HepG2 (cell line): ENCODE measurements around the gene CABP2. TPM values are rescaled to one million over a fixed set of nuclear protein-coding genes. Genes with fewer than 3 reads are reported as not detected.

Experiments used
- KDM3A ChIP-seq: IDR thresholded peaks from 2 replicates; pipeline ENCODE4 v1.6.1; 2018; ENCODE audit warnings: low read depth, missing compliant biosample characterization
- KDM5A ChIP-seq: fragments of 200-600 bp; sonication (generic); IDR thresholded peaks from 2 replicates; pipeline ENCODE4 v1.7.0; 2018; ENCODE audit warnings: antibody characterized with exemption, mild to moderate bottlenecking, low read length, borderline replicate concordance
- KLF6 ChIP-seq: IDR thresholded peaks from 2 replicates; pipeline ENCODE4 v1.8.0; 2016; ENCODE audit warnings: missing biosample characterization, missing genetic modification reagents
- MYPOP ChIP-seq: sonication (generic); formaldehyde crosslinking; IDR thresholded peaks from 2 replicates; pipeline ENCODE4 v1.8.1; 2023; ENCODE audit warnings: mild to moderate bottlenecking, moderate library complexity, missing genetic modification reagents
- RAD21 ChIP-seq: fragments of 450-650 bp; formaldehyde crosslinking; IDR thresholded peaks from 2 replicates; pipeline ENCODE4 v1.5.0; 2020; ENCODE audit warnings: mild to moderate bottlenecking
- SKIL ChIP-seq: sonication (generic); formaldehyde crosslinking; IDR thresholded peaks from 2 replicates; pipeline ENCODE4 v1.8.0; 2022; ENCODE audit warnings: missing genetic modification reagents, mild to moderate bottlenecking, moderate library complexity, borderline replicate concordance
- THAP11 ChIP-seq: IDR thresholded peaks from 2 replicates; pipeline ENCODE4 v1.6.1; 2016; ENCODE audit warnings: missing biosample characterization, missing genetic modification reagents
- YY1 ChIP-seq: IDR thresholded peaks from 2 replicates; pipeline ENCODE4 v1.6.1; 2011; ENCODE audit warnings: low read length, low read depth, moderate library complexity, mild to moderate bottlenecking; ENCODE audit not compliant: insufficient read depth, insufficient replicate concordance
- ZFP91 ChIP-seq: sonication (generic); formaldehyde crosslinking; IDR thresholded peaks from 2 replicates; pipeline ENCODE4 v1.9.0; 2022; ENCODE audit warnings: missing genetic modification reagents, mild to moderate bottlenecking, borderline replicate concordance
- ZGPAT ChIP-seq: IDR thresholded peaks from 2 replicates; pipeline ENCODE4 v1.6.1; 2016; ENCODE audit warnings: mild to moderate bottlenecking
- ZKSCAN5 ChIP-seq: sonication (generic); formaldehyde crosslinking; IDR thresholded peaks from 2 replicates; pipeline ENCODE4 v1.5.1; 2020; ENCODE audit warnings: mild to moderate bottlenecking, missing genetic modification reagents
- ZNF256 ChIP-seq: sonication (generic); formaldehyde crosslinking; conservative IDR thresholded peaks from 2 replicates; pipeline ENCODE4 v1.4.0; 2020; ENCODE audit warnings: missing genetic modification reagents
- ZNF501 ChIP-seq: sonication (generic); formaldehyde crosslinking; IDR thresholded peaks from 2 replicates; pipeline ENCODE4 v1.5.1; 2020; ENCODE audit warnings: mild to moderate bottlenecking, moderate library complexity, missing genetic modification reagents
- ZNF547 ChIP-seq: sonication (generic); formaldehyde crosslinking; IDR thresholded peaks from 2 replicates; pipeline ENCODE4 v1.5.1; 2020; ENCODE audit warnings: mild to moderate bottlenecking, missing genetic modification reagents
- ZNF737 ChIP-seq: sonication (generic); formaldehyde crosslinking; IDR thresholded peaks from 2 replicates; pipeline ENCODE4 v1.5.0; 2020; ENCODE audit warnings: missing genetic modification reagents, mild to moderate bottlenecking, borderline replicate concordance
- ZSCAN29 ChIP-seq: sonication (generic); formaldehyde crosslinking; conservative IDR thresholded peaks from 2 replicates; pipeline ENCODE4 v1.4.0; 2020; ENCODE audit warnings: mild to moderate bottlenecking, missing genetic modification reagents
- polyA plus RNA-seq, 8 experiments: library from polyadenylated mRNA; depleted of rRNA in 3 of 8; stranded (reverse) in 7 of 8; unstranded in 1 of 8; fragments of >200 nt; fragmentation: Illumina TruSeq in 4 of 8; extraction: Trizol in 4 of 8; gene quantifications; 2 replicates each; pipeline versions ENCODE4 v1.2.1 to v1.2.3, GENCODE V29; 2011 to 2016; ENCODE audit warnings: low read depth in 4 of 8, missing spikeins in 1 of 8, mixed read lengths in 1 of 8; ENCODE audit not compliant: insufficient read depth in 1 of 8
- total RNA-seq, 5 experiments: library from RNA; depleted of rRNA; stranded (reverse); fragments of >200 nt; fragmentation: Illumina TruSeq; extraction: Trizol; gene quantifications; 2 replicates each; pipeline ENCODE4 v1.2.3, GENCODE V29; 2016; ENCODE audit warnings: low read depth in 1 of 5

The CABP2 gene
- total and polyA plus RNA-seq, 2 of the 13 experiments (the other 11 are each of a cell fraction or from before 2014, with no cell fraction given): not detected

GRCh38 chr11:67572747-67573419 is 49.6 kb upstream of the CABP2 start (continued):
- TF ChIP-seq ZNF501 (peak; percentile 29; the same call in 1 of the 2 replicates), SKIL (CRISPR knock-in tag) (no peak), YY1 (no peak), KDM5A (no peak), KLF6 (CRISPR knock-in tag) (0 out of 2 replicates have a peak, but pooled peaks have one; percentile 11), ZGPAT (CRISPR knock-in tag) (peak; percentile 18; the same call in 1 of the 2 replicates), ZFP91 (CRISPR knock-in tag) (0 out of 2 replicates have a peak, but pooled peaks have one; percentile 21), ZSCAN29 (CRISPR knock-in tag) (no peak), KDM3A (0 out of 2 replicates have a peak, but pooled peaks have one; percentile 46), MYPOP (CRISPR knock-in tag) (peak; percentile 62; the same call in 1 of the 2 replicates), RAD21 (peak; percentile 88), ZNF737 (no peak), ZNF547 (0 out of 2 replicates have a peak, but pooled peaks have one; percentile 28), THAP11 (CRISPR knock-in tag) (peak; percentile 71), ZNF256 (CRISPR knock-in tag) (no peak), ZKSCAN5 (CRISPR knock-in tag) (no peak)
